ENCODE data around the gene ZNF425. TPM values are rescaled to one million over a fixed set of nuclear protein-coding genes. Genes with fewer than 3 reads are reported as not detected.

Gene ZNF425
- total RNA-seq, 1 donor from 2014 or later, result not detected

DNA sequence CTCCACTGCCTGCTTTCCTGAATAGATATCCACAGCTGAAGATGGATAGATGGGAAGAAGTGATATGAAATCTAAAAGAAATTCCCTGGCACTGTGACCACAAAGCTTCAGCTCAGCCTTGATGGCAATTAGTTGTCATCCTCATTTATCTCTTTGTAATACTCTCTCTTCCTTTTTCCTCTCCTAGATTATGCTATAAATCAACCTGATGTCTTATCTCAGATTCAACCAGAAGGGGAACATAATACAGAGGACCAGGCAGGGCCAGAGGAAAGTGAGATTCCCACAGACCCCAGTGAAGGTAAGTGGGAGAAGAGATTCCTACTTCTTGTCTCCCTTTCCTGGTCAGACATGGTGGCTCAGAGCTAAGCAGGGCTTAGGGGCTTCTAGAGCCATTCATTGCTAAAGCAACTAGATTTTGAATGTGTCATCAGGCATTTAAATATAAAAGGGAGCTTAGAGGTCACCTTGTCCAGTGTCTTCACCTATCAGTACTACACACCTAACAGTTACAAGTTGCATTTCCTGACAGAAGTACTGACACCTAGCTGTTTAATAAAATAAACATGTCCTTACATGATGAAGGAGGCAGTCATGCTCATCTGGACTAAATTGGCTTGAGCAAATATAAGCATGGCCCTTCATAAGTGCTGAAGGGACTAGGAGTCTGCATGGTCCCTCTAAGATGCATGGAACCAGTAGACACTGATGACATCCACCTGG lies 40.7 kb upstream of the ZNF425 start:
- Histone ChIP-seq H3K9me3 (no peaks in the 10 kb centered on the region), H3K36me3 (peaks cover 48 to 70% of the 10 kb centered on the region in 2 donors), H3K4me1 (no peaks in the 10 kb centered on the region), H3K27me3 (no peaks in the 10 kb centered on the region), H3K4me3 (no peak overlapping the region), H3K27ac (no peak overlapping the region)
- TF ChIP-seq, protein P1, sequence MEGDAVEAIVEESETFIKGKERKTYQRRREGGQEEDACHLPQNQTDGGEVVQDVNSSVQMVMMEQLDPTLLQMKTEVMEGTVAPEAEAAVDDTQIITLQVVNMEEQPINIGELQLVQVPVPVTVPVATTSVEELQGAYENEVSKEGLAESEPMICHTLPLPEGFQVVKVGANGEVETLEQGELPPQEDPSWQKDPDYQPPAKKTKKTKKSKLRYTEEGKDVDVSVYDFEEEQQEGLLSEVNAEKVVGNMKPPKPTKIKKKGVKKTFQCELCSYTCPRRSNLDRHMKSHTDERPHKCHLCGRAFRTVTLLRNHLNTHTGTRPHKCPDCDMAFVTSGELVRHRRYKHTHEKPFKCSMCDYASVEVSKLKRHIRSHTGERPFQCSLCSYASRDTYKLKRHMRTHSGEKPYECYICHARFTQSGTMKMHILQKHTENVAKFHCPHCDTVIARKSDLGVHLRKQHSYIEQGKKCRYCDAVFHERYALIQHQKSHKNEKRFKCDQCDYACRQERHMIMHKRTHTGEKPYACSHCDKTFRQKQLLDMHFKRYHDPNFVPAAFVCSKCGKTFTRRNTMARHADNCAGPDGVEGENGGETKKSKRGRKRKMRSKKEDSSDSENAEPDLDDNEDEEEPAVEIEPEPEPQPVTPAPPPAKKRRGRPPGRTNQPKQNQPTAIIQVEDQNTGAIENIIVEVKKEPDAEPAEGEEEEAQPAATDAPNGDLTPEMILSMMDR (IDR thresholded peaks at IDR 0.05), result no peak
- intact Hi-C loops (cut with DNase I), result no loop called here
- DNase-seq (ENCODE audit: low spot score in 2 of 2), result no peak

DNA sequence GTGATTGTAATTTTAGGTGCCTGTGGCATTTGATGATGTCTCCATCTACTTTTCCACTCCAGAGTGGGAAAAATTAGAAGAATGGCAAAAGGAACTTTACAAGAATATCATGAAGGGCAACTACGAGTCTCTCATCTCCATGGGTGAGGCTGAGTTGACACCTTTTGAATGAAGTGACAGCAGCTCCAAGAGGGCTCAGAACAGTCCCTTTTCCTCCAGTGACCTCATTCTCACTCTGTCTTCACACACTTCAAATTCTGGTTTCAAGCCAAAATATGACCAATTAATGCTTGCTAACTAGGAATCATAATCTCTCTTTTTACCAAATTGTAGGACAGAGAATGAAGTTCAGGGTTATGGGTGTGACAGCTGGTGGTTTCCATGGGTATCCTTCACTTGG lies 40.0 kb upstream of the ZNF425 start:
- H3K36me3 ChIP-seq, result peaks cover 48 to 68% of the 10 kb centered on the region in 2 donors
- no peak for DNase-seq (ENCODE audit: low spot score in 2 of 2)
- no peaks in the 10 kb centered on the region for H3K27me3 ChIP-seq

DNA sequence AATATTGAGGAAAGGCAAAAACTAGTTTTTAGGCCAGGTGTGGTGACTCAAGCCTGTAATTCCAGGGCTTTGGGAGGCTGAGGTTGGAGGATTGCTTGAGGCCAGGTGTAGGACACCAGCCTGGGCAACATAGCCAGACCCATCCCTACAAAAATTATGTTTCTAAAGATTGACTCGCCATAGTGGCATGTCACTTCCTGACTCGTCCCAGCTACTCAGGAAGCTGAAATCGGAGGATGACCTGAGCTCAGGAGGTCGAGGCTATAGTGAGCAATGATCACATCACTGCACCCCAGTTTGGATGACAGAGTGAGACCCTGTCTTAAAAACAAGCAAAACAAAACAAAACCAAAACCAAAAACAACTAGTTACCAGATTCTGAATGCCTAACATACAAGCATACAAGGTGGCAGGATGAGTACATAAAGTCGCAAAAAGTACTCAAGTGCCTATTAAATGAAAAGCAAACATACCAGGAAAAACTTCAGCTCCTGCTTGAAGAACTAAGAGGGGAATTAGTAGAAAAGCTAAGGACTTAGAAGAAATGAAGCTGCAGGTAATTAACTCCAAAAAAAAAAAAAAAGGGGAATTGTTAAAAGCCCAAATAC lies 35.2 kb upstream of the ZNF425 start:
- H3K4me1 ChIP-seq, result no peaks in the 10 kb centered on the region
- intact Hi-C loops (cut with DNase I), result no loop called here
- no peaks in the 10 kb centered on the region for H3K9me3 ChIP-seq
- H3K4me3 ChIP-seq, result no peak overlapping the region
- H3K36me3 ChIP-seq, result peaks cover 23 to 45% of the 10 kb centered on the region in 2 donors
- H3K27me3 ChIP-seq, result no peaks in the 10 kb centered on the region
- TF ChIP-seq, protein P1 (IDR thresholded peaks at IDR 0.05), result no peak
- H3K27ac ChIP-seq, result no peak overlapping the region
- DNase-seq (ENCODE audit: low spot score in 2 of 2), result no peak

More for the DNA sequence above, 40.0 kb upstream of the ZNF425 start:
- TF ChIP-seq, protein P1 (IDR thresholded peaks at IDR 0.05), result no peak
- Histone ChIP-seq H3K4me3 (no peak overlapping the region), H3K9me3 (no peaks in the 10 kb centered on the region), H3K4me1 (no peaks in the 10 kb centered on the region), H3K27ac (no peak overlapping the region)
- intact Hi-C loops (cut with DNase I), result no loop called here

DNA sequence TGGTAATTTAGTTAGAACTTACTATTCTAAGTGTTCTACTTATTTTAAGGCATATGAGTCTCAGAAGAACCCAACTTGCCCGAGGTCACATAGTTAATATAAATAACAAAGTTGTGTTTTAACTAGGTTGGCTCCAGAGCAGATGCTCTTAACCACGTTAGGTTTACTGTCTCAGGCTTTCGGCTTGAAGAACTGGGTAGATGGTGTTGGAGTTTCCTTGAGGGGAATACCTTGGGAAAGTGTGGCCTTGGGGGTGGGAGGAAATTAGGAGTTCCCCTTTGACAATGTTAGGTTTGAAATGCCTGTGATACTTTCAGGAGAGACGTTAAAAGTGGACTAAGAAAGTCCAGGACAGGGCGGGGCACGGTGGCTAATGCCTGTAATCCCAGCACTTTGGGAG lies 30.8 kb upstream of the ZNF425 start:
- no peaks in the 10 kb centered on the region for H3K27me3 ChIP-seq
- intact Hi-C loops (cut with DNase I), result no loop called here
- TF ChIP-seq, protein P1 (IDR thresholded peaks at IDR 0.05), result no peak
- peaks cover 19 to 37% of the 10 kb centered on the region in 2 donors for H3K36me3 ChIP-seq
- no peaks in the 10 kb centered on the region for H3K4me1 ChIP-seq
- no peak overlapping the region for H3K4me3 ChIP-seq
- no peak overlapping the region for H3K27ac ChIP-seq
- DNase-seq (ENCODE audit: low spot score in 2 of 2), result no peak
- H3K9me3 ChIP-seq, result no peaks in the 10 kb centered on the region

DNA sequence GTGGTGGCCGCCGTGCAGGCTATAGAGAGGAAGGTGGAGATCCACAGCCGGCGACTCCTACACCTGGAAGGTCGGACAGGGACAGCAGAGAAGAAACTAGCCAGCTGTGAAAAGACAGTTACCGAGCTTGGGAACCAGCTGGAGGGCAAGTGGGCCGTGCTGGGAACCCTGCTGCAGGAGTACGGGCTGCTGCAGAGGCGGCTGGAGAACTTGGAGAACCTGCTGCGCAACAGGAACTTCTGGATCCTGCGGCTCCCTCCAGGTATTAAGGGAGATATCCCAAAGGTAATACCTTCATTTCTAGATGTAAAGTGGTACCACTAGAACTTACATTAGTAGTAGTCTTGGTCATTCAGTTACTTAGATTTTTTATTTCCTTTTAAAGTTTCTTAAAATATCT lies 27.9 kb upstream of the ZNF425 start:
- DNase-seq (ENCODE audit: low spot score in 2 of 2), result no peak
- H3K27me3 ChIP-seq, result no peaks in the 10 kb centered on the region
- no peak overlapping the region for H3K4me3 ChIP-seq
- H3K9me3 ChIP-seq, result no peaks in the 10 kb centered on the region
- intact Hi-C loops (cut with DNase I), result no loop called here
- peaks cover 19 to 37% of the 10 kb centered on the region in 2 donors for H3K36me3 ChIP-seq
- TF ChIP-seq, protein P1 (IDR thresholded peaks at IDR 0.05), result no peak
- no peak overlapping the region for H3K27ac ChIP-seq
- peaks cover 0 to 6% of the 10 kb centered on the region in 2 donors for H3K4me1 ChIP-seq

All from ascending aorta (tissue), 2 donors.